Adrenal gland (tissue), 12 donors: ENCODE data around the gene HOXC9. TPM values are rescaled to one million over a fixed set of nuclear protein-coding genes. Genes with fewer than 3 reads are reported as not detected.

Experiments
- DNase-seq, 7 donors: peaks; one replicate each; pipeline ENCODE4 v3.0.0-alpha.2; 2019 to 2020
- H3K27ac ChIP-seq, 5 donors: fragments of 200-600 bp; sonication (generic) in 4 of 5; 1 replicate in 3 of 5; 2 replicates in 2 of 5; pipeline versions ENCODE4 v1.5.1 to v1.8.0; 2016 to 2020; ENCODE audit warnings: mild to moderate bottlenecking in 1 of 5
- H3K27me3 ChIP-seq: fragments of 200-600 bp; 2 replicates; pipeline ENCODE4 v1.8.0; 2021
- H3K36me3 ChIP-seq, 2 donors: fragments of 200-600 bp; replicated peaks in 1 of 2; 1 replicate in 1 of 2; 2 replicates in 1 of 2; pipeline versions ENCODE4 v1.5.1 to v1.8.0; 2018 to 2022
- H3K4me1 ChIP-seq, 2 donors: fragments of 200-600 bp; replicated peaks in 1 of 2; 1 replicate in 1 of 2; 2 replicates in 1 of 2; pipeline versions ENCODE4 v1.5.1 to v1.8.0; 2018 to 2021
- H3K4me3 ChIP-seq, 4 donors: fragments of 200-600 bp; sonication (generic) in 3 of 4; one replicate each; pipeline ENCODE4 v1.5.1; 2016 to 2018
- H3K9me3 ChIP-seq, 3 donors: fragments of 200-600 bp; sonication (generic) in 1 of 3; replicated peaks in 1 of 3; 1 replicate in 2 of 3; 2 replicates in 1 of 3; pipeline versions ENCODE4 v1.5.1 to v1.8.0; 2016 to 2021
- POLR2A ChIP-seq, 2 donors: fragments of 450-650 bp; IDR thresholded peaks; one replicate each; pipeline ENCODE4 v1.6.1; 2017; ENCODE audit warnings: antibody characterized with exemption in 2 of 2, mild to moderate bottlenecking in 2 of 2, moderate library complexity in 1 of 2
- WGBS, 4 donors: extraction: QIAGEN DNeasy Blood & Tissue Kit in 2 of 4; methylation state at CpG; one replicate each; pipeline versions ENCODE4 v1.1.5 to v1.1.7; 2013 to 2017; 5-methylcytosine and 5-hydroxymethylcytosine counted together
- intact Hi-C, 2 donors: fragments of 100-400 bp; cut with DNase I; formaldehyde crosslinking; loops; one replicate each; pipeline versions ENCODE4 v1.14.1 to v1.15.0; 2022 to 2023
- polyA plus RNA-seq, 3 donors: library from polyadenylated mRNA; stranded (reverse); fragments of 200-250 nt in 2 of 3; fragments of 350-450 nt in 1 of 3; fragmentation: Illumina TruSeq in 1 of 3; extraction: RNeasy Lipid Tissue Mini Kit (QIAGEN cat#74804) in 1 of 3; gene quantifications; one replicate each; pipeline ENCODE4 v1.2.3, GENCODE V29; 2013 to 2014
- total RNA-seq, 9 donors: library from RNA; depleted of rRNA in 4 of 9; stranded (reverse); fragments of >200 nt in 4 of 9; fragments of 120-200 nt in 1 of 9; fragmentation: NEBNext Ultra II Directional in 1 of 9; extraction: Animal tissue kit (Norgen Biotek cat#: 25700) in 1 of 9; gene quantifications; one replicate each; pipeline versions ENCODE4 v1.1.0 to v1.2.4, GENCODE V29; 2013 to 2023
- TF ChIP-seq, protein P1 (sequence below), 6 experiments: fragments of 450-650 bp in 4 of 6; fragments of 200-600 bp in 2 of 6; sonication (generic) in 1 of 6; IDR thresholded peaks; 1 replicate in 5 of 6; 2 replicates in 1 of 6; pipeline versions ENCODE4 v1.5.1 to v1.8.0; 2016 to 2021; ENCODE audit warnings: antibody characterized with exemption in 6 of 6, mild to moderate bottlenecking in 2 of 6, moderate library complexity in 1 of 6
- donor health status: healthy with polysubstance abuse.
- donor health status: Bipolar disorder and iron deficiency.
- donor health status: DM: yes; HTN: yes; CAD: no.
- donor health status: DM: no; HTN: no; CAD: no.
- donor health status: DM: no; HTN: no; CAD: no.
- donor health status: DM: yes; HTN: yes; CAD: no.

Gene HOXC9
- total and polyA plus RNA-seq, 12 donors = 1.2 to 12.1 (median 3.0) TPM; not detected in 1

DNA sequence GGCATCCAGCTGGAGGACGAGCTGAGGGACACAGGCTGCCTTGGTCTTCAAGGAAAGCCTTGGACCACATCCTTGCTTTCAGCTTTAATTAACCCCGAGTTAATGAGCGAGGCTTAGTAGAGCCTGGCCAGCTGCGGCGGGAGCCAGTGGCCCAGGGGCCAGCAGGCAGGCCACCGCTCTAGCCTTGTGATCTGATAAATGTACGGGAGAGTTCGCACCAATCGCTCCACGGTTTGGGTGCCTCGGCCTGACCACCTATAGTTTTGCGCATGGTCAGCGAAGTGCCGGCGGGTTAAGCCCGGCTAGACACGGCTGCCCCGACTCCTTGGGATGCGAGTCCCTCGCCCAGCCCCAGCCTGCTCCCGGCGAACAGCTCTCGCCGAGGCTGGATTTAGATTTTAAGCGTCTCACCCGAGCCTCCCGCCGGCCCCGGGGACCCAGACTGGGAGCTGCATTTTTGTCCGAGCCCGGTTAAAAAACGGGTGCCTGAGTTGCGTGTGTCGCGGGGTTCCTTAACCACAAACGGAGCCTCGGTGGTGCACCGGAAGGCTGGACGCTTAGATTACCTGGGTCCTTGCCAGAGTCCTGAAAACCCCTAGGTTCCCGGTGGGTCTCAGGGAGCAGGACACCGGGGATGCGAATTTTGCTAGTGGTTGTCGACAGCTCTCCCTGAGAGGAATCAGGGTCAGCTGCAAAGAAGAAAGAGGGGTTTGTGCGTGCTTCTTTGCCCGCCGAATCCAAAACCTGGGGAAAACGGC is 48.2 kb upstream of the HOXC9 start:
- WGBS, 4 donors = 6 to 11% (median 7%) methylated on average over 26 to 47 of the region's 47 CpGs
- intact Hi-C loops = no loop called here
- no peaks in the 10 kb centered on the region for H3K36me3 ChIP-seq

DNA sequence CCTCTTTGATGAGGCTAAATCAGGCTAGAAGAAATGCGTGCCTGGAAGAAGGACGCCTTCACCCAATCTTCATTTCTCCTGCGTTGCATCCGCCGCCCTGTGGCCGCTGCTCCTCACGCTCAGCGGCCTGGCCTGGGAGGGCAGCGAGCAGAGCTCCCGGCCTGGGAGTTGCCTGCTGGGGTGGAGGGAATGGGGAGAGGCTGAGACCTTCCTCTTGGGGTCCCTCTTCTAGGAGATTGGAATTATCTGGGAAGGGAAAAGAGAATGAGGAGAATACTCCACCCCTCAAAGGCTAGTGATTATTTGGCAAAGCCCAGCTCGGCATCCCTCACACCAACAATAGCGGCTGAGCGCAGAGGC is 47.6 kb upstream of the HOXC9 start:
- no peak for DNase-seq
- TF ChIP-seq POLR2A (IDR thresholded peaks at IDR 0.05) = no peak
- TF ChIP-seq, protein P1, sequence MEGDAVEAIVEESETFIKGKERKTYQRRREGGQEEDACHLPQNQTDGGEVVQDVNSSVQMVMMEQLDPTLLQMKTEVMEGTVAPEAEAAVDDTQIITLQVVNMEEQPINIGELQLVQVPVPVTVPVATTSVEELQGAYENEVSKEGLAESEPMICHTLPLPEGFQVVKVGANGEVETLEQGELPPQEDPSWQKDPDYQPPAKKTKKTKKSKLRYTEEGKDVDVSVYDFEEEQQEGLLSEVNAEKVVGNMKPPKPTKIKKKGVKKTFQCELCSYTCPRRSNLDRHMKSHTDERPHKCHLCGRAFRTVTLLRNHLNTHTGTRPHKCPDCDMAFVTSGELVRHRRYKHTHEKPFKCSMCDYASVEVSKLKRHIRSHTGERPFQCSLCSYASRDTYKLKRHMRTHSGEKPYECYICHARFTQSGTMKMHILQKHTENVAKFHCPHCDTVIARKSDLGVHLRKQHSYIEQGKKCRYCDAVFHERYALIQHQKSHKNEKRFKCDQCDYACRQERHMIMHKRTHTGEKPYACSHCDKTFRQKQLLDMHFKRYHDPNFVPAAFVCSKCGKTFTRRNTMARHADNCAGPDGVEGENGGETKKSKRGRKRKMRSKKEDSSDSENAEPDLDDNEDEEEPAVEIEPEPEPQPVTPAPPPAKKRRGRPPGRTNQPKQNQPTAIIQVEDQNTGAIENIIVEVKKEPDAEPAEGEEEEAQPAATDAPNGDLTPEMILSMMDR (IDR thresholded peaks at IDR 0.05) = no peak
- intact Hi-C loops = no loop called here
- Histone ChIP-seq H3K27ac (no peak overlapping the region), H3K4me1 (peaks cover 0 to 5% of the 10 kb centered on the region in 2 donors), H3K4me3 (no peak overlapping the region), H3K9me3 (no peaks in the 10 kb centered on the region), H3K36me3 (no peaks in the 10 kb centered on the region), H3K27me3 (peaks cover 95% of the 10 kb centered on the region)
- 24 to 36% (median 27%) methylated on average over 11 to 13 of the region's 13 CpGs for WGBS, 4 donors

More for the DNA sequence above, 48.2 kb upstream of the HOXC9 start:
- Histone ChIP-seq H3K9me3 (no peaks in the 10 kb centered on the region), H3K27ac (no peak overlapping the region), H3K4me3 (no peak overlapping the region), H3K27me3 (peaks cover 93% of the 10 kb centered on the region), H3K4me1 (peaks cover 0 to 5% of the 10 kb centered on the region in 2 donors)
- TF ChIP-seq, protein P1 (IDR thresholded peaks at IDR 0.05) = no peak
- TF ChIP-seq POLR2A (IDR thresholded peaks at IDR 0.05) = no peak
- no peak for DNase-seq

DNA sequence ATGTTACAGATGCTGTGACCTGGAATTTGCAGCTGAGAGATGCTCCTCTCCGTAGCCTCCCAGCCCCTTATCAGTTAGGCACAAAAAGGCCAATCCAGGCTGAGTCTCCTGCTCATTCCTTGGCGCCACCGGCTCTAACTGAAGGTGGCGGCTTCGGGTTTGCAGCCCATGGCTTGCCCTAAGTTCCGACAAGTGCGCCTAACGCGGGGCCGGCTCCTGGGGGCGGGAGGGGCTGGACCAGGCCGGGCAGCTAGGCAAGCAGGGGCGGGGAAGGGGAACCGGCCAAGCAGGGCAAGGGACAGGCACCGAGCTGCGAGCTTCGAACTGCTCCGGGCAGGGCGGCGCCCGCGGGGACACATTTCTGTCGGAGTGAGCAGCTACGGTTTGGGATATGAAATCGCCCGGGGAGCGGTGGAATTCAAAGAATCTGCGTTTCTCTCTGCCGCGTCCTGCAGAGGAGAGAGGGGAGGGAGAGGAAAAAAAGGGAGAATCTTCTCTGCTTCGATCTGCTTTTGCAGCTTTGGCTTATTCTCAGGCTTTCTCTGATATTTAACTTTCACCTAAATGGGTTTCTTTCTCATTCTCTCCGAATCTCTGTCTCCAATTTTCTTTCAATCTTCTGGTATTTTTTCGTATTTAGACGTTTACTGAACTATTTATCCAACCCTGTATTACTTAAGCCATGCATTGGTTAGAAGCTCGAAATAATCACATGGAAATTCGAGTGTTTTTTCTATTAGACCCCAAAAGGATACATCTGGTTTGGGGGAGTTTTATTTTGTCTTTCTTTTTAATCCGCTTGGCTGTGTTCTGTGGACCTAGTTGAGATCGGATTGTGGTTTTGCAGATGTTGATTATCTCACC is 46.9 kb upstream of the HOXC9 start:
- no peaks in the 10 kb centered on the region for H3K36me3 ChIP-seq
- intact Hi-C loops = no loop called here
- H3K4me3 ChIP-seq = no peak overlapping the region
- 12 to 21% (median 14%) methylated on average over 30 to 38 of the region's 38 CpGs for WGBS, 4 donors
- TF ChIP-seq, protein P1 (IDR thresholded peaks at IDR 0.05) = no peak
- no peak for TF ChIP-seq POLR2A (IDR thresholded peaks at IDR 0.05)
- H3K9me3 ChIP-seq = no peaks in the 10 kb centered on the region
- DNase-seq = no peak
- peaks cover 97% of the 10 kb centered on the region for H3K27me3 ChIP-seq
- peaks cover 0 to 5% of the 10 kb centered on the region in 2 donors for H3K4me1 ChIP-seq
- no peak overlapping the region for H3K27ac ChIP-seq
